Measurements from ENCODE around the gene PRH2.

The PRH2 gene

DNA sequence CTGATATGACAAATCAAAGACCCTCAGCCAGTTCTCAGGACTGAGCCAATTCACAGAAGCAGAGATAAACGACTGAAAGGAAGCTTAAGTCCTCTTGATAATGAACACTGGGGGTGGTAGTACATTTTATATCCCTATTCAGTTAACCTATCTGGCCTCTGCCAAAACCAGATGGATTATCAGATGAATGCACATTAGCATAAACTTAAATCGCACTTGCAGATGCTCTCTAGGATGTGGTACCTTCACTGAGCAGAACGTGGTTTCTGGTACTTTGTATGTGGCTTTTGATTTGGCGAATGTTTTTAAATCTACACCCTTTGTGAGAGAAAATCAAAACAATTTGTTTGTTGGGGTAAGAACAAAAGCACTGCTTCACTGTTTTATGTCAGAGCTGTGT lies 31.2 kb downstream of the PRH2 start:
- DNase-seq (ENCODE audit: low spot score): no peak

DNA sequence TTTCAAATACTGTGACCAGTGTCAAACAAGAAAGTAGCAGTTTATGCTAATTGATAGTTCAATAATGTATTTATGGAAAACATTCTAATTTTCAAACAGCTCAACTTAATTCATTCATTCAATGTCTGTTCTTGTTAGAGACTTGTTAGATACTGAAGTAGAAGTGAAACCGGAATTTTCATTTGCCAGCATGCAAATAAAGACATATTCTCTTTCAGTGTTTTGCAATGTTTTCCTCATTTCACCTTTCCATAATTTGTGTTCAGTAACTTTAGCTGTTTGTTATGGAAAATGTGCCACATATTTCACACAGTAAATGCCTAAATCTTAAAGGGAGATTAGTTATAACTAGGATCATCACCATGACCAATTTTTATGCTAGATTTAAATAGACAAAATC lies 36.4 kb downstream of the PRH2 start:
- no peak for DNase-seq (ENCODE audit: low spot score)

DNA sequence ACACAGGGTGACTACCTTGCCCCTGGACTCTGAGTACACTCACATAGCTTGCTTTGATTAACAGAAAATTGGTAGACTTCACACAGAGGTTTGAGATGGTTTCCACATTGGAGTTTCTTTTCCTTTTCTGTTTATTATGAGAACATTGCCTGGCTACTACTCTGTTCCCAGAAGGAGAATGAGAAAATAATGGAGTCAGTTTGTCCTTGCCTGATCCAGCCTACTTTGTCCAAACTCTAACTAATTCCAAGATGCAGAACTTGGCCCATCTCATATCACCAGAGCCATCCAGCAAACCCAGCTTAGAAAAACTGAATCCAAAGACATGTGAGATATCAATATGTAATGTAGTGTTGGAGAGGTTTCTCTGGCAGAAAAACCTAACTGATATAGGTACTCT lies 37.3 kb downstream of the PRH2 start:
- DNase-seq (ENCODE audit: low spot score): no peak

DNA sequence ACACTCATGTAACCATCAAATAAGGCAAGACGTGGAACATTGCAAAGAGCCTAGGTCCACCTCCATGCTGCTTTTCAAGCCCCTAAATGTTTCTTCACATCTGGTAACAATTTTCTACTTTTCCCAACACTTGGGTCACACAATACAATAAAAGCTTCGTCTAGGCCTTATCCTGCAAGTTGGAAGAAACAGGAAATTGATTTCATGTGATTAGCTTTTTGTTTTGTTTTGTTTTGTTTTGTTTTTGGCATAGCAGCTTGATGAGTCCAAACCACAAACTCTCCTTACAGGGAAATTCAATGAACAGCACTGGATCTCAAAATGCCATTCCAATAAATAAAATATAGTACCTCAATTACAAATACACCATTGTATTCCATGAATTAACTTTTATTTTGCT lies 38.4 kb downstream of the PRH2 start:
- no peak for DNase-seq (ENCODE audit: low spot score)

DNA sequence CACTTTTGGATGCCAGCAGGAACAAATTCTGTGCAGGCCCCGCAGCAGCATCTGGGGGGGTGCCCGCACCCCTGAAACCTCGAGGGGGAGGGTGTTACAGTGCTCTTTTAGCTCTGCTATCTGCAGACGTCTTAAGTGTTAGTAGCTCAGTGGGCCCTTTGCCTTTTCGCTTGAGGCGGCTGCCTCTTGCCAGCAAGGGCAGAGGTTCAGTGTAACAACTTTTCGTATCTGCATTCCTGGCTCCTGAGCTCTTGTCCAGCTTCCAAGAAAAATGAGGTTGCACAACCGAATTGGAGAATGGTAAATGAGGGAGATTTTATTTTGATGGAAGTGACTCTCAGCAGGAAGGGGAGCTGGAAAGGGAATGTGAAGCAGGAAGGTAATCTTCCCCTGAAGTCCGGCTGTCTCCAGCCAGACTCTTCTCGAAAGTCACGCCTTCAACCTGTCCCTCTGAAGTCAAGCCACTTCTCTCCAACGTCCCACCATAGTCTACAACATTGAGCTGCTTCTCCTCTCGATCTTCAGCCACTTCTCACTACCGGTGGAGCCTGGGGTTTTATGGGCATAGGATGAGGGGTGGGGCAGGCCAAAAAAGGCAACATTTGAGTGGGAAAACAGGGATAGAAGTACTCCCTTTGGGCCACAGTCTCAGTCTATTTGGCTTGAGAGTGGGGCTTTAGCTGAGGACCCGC lies 39.9 kb downstream of the PRH2 start:
- DNase-seq (ENCODE audit: low spot score): no peak

DNA sequence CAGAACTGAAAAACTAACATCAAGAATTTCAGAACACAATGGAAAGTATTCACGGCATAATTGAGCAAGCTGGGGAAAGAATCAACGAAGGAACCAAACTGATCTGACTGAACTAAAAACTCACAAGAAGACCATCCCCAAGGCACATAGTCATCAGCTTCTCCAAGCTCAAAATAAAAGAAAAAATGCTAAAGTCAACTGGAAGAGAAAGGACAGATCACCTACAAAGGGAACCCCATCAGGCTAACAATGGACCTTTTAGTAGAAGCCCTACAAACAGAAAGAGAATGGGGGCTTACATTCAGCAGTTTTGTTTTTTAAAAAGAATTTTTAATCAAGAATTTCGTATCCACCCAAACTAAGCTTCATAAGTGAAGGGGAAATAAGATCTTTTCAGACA lies 45.9 kb downstream of the PRH2 start:
- DNase-seq (ENCODE audit: low spot score): no peak

DNA sequence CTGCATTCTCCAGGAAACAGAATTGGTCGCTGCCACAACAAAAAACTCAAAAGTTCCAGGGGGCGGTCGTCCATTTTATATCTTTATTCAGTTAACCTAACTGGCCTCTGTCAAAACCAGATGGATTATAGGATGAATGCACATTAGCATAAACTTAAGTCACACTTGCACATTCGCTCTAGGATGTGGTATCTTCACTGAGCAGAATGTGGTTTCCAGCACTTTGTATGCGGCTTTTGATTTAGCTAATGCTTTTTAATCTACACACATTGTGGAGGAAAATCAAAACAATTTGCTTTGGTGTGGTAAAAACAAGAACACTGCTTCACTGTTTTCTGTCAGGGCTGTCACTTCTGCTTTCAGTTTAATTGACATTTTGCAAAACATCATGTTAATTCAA lies 53.2 kb downstream of the PRH2 start:
- no peak for DNase-seq (ENCODE audit: low spot score)
